T-cell (primary cell): ENCODE results near the gene REXO1. TPM values are rescaled to one million over a fixed set of nuclear protein-coding genes. Genes with fewer than 3 reads are reported as not detected.

Experiments
- ATAC-seq, 4 experiments: fragments of 200-7000 bp in 3 of 4; fragments of 150-1000 bp in 1 of 4; cut with Tn5 transposase; replicated peaks in 1 of 4; 1 replicate in 3 of 4; 2 replicates in 1 of 4; pipeline ENCODE4 v1.10.0; 2021; ENCODE audit warnings: moderate library complexity in 3 of 4, mild to moderate bottlenecking in 2 of 4, moderate number of reproducible peaks in 1 of 4
- CTCF ChIA-PET, 2 donors: fragments of 300-600 bp; sonication (Branson Sonifier 250); formaldehyde crosslinking; loops; one replicate each; lab custom pipeline; 2022; ENCODE audit warnings: antibody characterized with exemption in 2 of 2; lab: Charles Lee
- POLR2A ChIA-PET, 2 donors: fragments of 300-600 bp; sonication (Branson Sonifier 250); formaldehyde crosslinking; loops; one replicate each; lab custom pipeline; 2022; ENCODE audit warnings: antibody characterized with exemption in 2 of 2; lab: Charles Lee
- DNase-seq, 35 experiments: peaks; one replicate each; pipeline versions ENCODE4 v3.0.0 to v3.0.0-alpha.2; 2013 to 2023
- H3K27ac ChIP-seq: one replicate; pipeline ENCODE4 v1.5.1; 2013; ENCODE audit warnings: low read length
- H3K27me3 ChIP-seq, 2 experiments: replicated peaks in 1 of 2; 1 replicate in 1 of 2; 2 replicates in 1 of 2; pipeline versions ENCODE4 v1.6.1 to v1.7.0; 2013; ENCODE audit warnings: low read length in 1 of 2, mixed read lengths in 1 of 2; ENCODE audit not compliant: control insufficient read depth in 2 of 2, insufficient read depth in 2 of 2; ENCODE audit errors: extremely low read depth in 1 of 2
- H3K36me3 ChIP-seq, 2 donors: 1 replicate in 1 of 2; 2 replicates in 1 of 2; pipeline versions ENCODE4 v1.6.1 to v1.7.0; 2013; ENCODE audit warnings: low read length in 1 of 2; ENCODE audit not compliant: control insufficient read depth in 2 of 2, insufficient read depth in 1 of 2; ENCODE audit errors: extremely low read depth in 1 of 2
- H3K4me1 ChIP-seq, 2 experiments: 1 replicate in 1 of 2; 2 replicates in 1 of 2; pipeline versions ENCODE4 v1.6.1 to v1.7.0; 2013; ENCODE audit warnings: low read length in 2 of 2, mixed read lengths in 1 of 2; ENCODE audit not compliant: insufficient read depth in 2 of 2, control insufficient read depth in 1 of 2; ENCODE audit errors: extremely low read depth in 1 of 2
- H3K4me3 ChIP-seq, 2 donors: 1 replicate in 1 of 2; 2 replicates in 1 of 2; pipeline versions ENCODE4 v1.5.1 to v1.7.0; 2013; ENCODE audit warnings: mild to moderate bottlenecking in 2 of 2, low read length in 1 of 2, moderate library complexity in 1 of 2; ENCODE audit not compliant: control insufficient read depth in 1 of 2; ENCODE audit errors: extremely low read depth in 1 of 2
- H3K9me3 ChIP-seq: 2 replicates; pipeline ENCODE4 v1.7.0; 2013
- H3K27ac Mint-ChIP-seq, 2 donors: one replicate each; pipeline ENCODE4 v1.8.0; 2020 to 2021; ENCODE audit warnings: mild to moderate bottlenecking in 2 of 2, mixed read lengths in 2 of 2
- H3K27me3 Mint-ChIP-seq, 2 donors: one replicate each; pipeline ENCODE4 v1.8.0; 2021 to 2022; ENCODE audit warnings: mixed read lengths in 2 of 2
- H3K36me3 Mint-ChIP-seq: one replicate; pipeline ENCODE4 v1.8.0; 2021; ENCODE audit warnings: mixed read lengths
- H3K4me1 Mint-ChIP-seq, 3 donors: one replicate each; pipeline ENCODE4 v1.8.0; 2020 to 2022; ENCODE audit warnings: mixed read lengths in 3 of 3, mild to moderate bottlenecking in 1 of 3
- H3K4me3 Mint-ChIP-seq, 3 donors: one replicate each; pipeline ENCODE4 v1.8.0; 2020 to 2022; ENCODE audit warnings: mild to moderate bottlenecking in 3 of 3, mixed read lengths in 3 of 3, moderate library complexity in 3 of 3
- H3K9me3 Mint-ChIP-seq, 3 donors: one replicate each; pipeline ENCODE4 v1.8.0; 2020 to 2022; ENCODE audit warnings: mixed read lengths in 3 of 3
- WGBS: methylation state at CpG from one replicate; pipeline ENCODE4 v1.1.5; 2013; ENCODE audit warnings: missing lambda C conversion rate; ENCODE audit not compliant: insufficient coverage; 5-methylcytosine and 5-hydroxymethylcytosine counted together
- total RNA-seq, 35 experiments: library from RNA in 6 of 35; stranded (reverse) in 6 of 35; fragments of 120-200 nt in 1 of 35; gene quantifications; one replicate each; pipeline versions ENCODE4 v1.2.1 to v1.2.4 and lab custom pipeline; 2013 to 2026

REXO1 gene
- total RNA-seq, 5 donors from 2014 or later (not counting 1 experiment from before 2014, with no cell fraction given): 68.4 to 97.5 (median 78.7) TPM

DNA sequence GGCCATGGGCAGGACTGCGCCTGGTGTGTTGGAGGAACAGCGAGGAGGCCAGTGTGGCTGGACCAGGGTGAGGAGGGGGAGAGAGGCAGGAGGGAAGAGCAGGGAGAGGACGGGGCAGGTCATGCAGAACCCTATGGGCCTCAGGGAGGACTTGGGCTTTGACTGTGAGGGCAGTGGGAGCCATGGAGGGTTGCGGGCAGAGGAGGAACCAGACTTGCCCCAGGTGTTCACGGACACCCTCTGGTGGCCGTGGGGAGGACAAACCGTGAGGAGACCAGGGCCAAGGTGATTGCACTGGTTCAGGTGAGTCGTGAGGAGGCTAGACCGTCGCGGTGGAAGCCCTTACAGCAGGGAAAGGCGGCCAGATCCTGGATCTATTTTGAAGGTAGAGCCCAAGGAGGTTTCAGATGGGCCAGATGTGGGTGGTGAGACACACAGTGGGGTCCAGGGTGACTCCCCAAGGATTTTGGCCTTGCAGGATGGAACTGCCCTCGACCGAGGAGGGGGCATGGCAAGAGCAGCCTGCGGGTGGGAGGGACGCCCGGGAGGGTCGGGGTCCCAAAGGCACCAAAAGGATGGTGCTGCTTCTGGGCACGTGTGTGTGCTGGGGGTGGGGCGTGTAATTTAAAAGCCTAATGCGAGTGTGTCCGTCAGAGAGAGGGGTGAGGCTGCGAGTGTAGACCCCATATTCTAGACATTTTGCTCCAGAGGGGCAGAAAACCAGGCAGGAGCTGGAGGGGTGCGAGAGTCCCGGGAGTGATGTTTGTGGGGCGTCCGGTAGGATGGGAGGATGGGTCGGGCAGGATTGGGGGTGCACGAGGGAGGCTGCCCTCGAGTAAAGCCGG lies 2.7 kb upstream of the REXO1 start:
- POLR2A ChIA-PET: interaction anchor here in 1 of 2 donors (0.6 kb wide), 1 partner anchor 9 kb away, joined by 13 read pairs; no protein-coding TSS in a partner anchor
- Histone ChIP-seq H3K4me3 (peak overlapping the region in 1 of 2 donors; percentile 52), H3K9me3 (no peaks in the 10 kb centered on the region), H3K4me1 (peaks cover 44 to 81% of the 10 kb centered on the region in 2 experiments), H3K27ac (peak overlapping the region; percentile 71), H3K36me3 (peaks cover 0 to 4% of the 10 kb centered on the region in 2 donors), H3K27me3 (no peaks in the 10 kb centered on the region)
- no peaks in the 10 kb centered on the region for H3K9me3 Mint-ChIP-seq
- no peaks in the 10 kb centered on the region for H3K36me3 Mint-ChIP-seq
- peak in 1 of 35 experiments; percentile 34 for DNase-seq
- no peaks in the 10 kb centered on the region for H3K27me3 Mint-ChIP-seq
- CTCF ChIA-PET: no interaction called here
- peaks cover 51 to 68% (median 63%) of the 10 kb centered on the region in 3 donors for H3K4me1 Mint-ChIP-seq
- WGBS: 86% methylated on average over 25 of the region's 31 CpGs
- H3K27ac Mint-ChIP-seq: peak overlapping the region; percentile 82 to 86
- peak overlapping the region in 2 of 3 donors; percentile 28 to 64 for H3K4me3 Mint-ChIP-seq
- ATAC-seq: no peak

DNA sequence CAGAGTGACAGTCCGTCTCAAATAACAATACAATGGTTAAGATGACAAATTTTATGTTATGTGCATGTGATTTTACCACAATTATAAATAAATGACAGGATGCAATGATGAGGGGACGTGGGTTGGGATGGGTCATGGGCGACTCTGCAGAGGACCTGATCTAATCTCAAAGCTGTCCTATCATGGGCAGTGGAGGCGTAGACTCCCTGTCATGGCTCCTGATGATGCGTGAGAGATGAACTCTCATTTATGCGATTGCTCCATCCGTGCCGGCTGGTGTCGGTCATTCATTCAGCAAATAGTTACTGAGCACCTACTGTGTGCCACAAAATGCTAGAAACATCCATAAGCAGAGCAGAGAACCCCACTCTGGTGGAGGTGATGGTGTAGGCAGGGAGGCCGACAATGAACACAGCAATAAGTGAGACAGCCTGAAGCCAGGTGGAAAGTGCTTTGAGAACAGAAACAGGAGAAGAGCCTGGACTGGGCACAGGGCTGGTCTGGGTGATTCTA lies 1.7 kb upstream of the REXO1 start:
- no peaks in the 10 kb centered on the region for H3K36me3 Mint-ChIP-seq
- POLR2A ChIA-PET: no interaction called here

DNA sequence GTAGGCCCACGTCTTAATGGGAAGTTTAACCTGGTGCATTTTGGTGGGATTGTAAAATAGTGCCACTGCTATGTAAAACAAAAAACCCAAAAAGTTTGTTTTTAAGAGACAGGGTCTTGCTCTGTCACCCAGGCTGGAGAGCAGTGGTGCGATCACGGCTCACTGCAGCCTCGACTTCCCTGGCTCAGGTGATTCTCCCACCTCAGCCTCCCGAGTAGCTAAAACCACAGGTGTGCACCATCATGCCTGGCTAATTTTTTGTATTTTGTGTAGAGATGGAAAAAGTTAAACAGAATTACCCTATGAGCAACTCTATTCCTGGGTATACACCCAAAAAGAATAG lies 820 bp upstream of the REXO1 start:
- H3K9me3 Mint-ChIP-seq: no peaks in the 10 kb centered on the region
- WGBS: no CpG with 5 or more reads among the region's 5 CpGs
- no peaks in the 10 kb centered on the region for H3K27me3 Mint-ChIP-seq
- no peak for DNase-seq
- peak overlapping the region in 2 of 3 donors; percentile 60 to 84 for H3K4me3 Mint-ChIP-seq
- Histone ChIP-seq H3K4me3 (no peak overlapping the region), H3K4me1 (peaks cover 30 to 82% of the 10 kb centered on the region in 2 experiments), H3K9me3 (no peaks in the 10 kb centered on the region), H3K27ac (peak overlapping the region; percentile 90), H3K36me3 (peaks cover 0 to 14% of the 10 kb centered on the region in 2 donors), H3K27me3 (no peaks in the 10 kb centered on the region)
- peak overlapping the region; percentile 82 to 87 for H3K27ac Mint-ChIP-seq
- peaks cover 49 to 70% (median 65%) of the 10 kb centered on the region in 3 donors for H3K4me1 Mint-ChIP-seq
- ChIA-PET POLR2A (no interaction called here), CTCF (no interaction called here)
- H3K36me3 Mint-ChIP-seq: no peaks in the 10 kb centered on the region
- no peak for ATAC-seq

More for the DNA sequence above, 1.7 kb upstream of the REXO1 start:
- ATAC-seq (no peak), DNase-seq (no peak)
- Mint-ChIP-seq H3K4me1 (peaks cover 47 to 69% (median 64%) of the 10 kb centered on the region in 3 donors), H3K27me3 (no peaks in the 10 kb centered on the region), H3K4me3 (peak overlapping the region in 2 of 3 donors; percentile 22 to 64), H3K9me3 (no peaks in the 10 kb centered on the region), H3K27ac (peak overlapping the region; percentile 73 to 81)
- Histone ChIP-seq H3K27ac (no peak overlapping the region), H3K36me3 (peaks cover 0 to 10% of the 10 kb centered on the region in 2 donors), H3K4me1 (peaks cover 37 to 82% of the 10 kb centered on the region in 2 experiments), H3K4me3 (no peak overlapping the region), H3K27me3 (no peaks in the 10 kb centered on the region), H3K9me3 (no peaks in the 10 kb centered on the region)
- WGBS: 94% methylated on average over 6 of the region's 10 CpGs
- CTCF ChIA-PET: interaction anchor here in 1 of 2 donors (0.5 kb wide), 1 partner anchor 49 kb away, joined by 5 read pairs; no protein-coding TSS in a partner anchor

DNA sequence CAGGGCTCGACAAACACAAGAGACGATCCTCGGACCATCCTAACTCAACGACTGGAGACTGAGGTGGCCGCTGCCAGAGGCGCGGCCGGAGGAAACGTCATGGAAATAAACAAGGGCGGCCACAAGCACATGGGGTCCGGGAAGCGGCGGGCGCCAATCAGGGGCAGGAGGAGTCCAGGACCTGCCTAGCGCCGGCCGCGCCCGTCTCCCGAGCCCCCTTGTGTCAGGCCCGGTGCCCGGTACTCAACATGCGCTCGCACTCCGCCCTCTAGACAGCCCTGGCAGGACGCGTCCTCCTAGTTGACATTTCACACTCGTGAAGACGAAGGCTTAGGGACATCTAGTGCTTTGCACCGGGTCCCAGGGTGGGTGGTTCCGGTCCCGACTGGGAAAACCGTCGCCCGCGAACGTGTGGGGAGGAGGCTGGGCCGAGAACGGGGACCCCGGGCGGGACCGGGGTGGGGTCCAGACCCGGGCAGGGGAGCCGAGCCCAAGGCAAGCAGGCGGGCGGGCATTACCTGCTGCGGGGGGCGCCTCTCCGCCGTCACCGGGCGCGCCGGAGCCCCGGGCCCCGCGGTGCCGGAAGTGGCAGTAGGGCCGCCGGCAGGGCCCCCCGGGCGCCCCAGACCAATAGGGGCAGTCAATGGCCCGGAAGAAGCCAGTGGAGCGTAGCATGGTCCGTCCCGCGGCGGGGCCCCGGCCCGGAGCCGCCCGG lies 442 bp downstream of the REXO1 start:
- peak overlapping the region; percentile 2 for H3K27ac ChIP-seq
- no peaks in the 10 kb centered on the region for H3K27me3 Mint-ChIP-seq

DNA sequence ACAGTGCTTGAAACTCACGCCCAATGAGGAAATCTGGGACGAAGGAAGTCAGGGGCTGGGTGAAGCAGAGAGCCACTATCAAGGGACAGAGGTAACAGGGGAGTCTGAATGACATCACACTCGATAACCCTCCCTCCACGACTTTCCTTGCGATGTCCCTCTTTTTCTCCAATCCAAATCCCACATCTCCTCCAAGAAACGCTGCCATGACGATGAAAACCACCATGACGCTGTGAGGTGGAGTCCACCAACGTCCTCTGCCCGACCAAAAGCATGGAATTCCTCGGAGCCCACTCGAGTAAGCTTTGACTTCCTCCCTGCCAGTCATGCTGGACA lies 967 bp downstream of the REXO1 start:
- Histone ChIP-seq H3K4me1 (peaks cover 16 to 82% of the 10 kb centered on the region in 2 experiments), H3K27ac (peak overlapping the region; percentile 2), H3K4me3 (peak overlapping the region; percentile 81 to 93), H3K27me3 (no peaks in the 10 kb centered on the region), H3K36me3 (peaks cover 0 to 17% of the 10 kb centered on the region in 2 donors), H3K9me3 (no peaks in the 10 kb centered on the region)
- H3K36me3 Mint-ChIP-seq: no peaks in the 10 kb centered on the region
- H3K4me3 Mint-ChIP-seq: peak overlapping the region; percentile 84 to 90 (median 84)
- peaks cover 44 to 70% (median 68%) of the 10 kb centered on the region in 3 donors for H3K4me1 Mint-ChIP-seq
- no peaks in the 10 kb centered on the region for H3K9me3 Mint-ChIP-seq
- WGBS: 0% methylated on average over 3 of the region's 12 CpGs
- CTCF ChIA-PET: no interaction called here
- POLR2A ChIA-PET: no interaction called here
- ATAC-seq: no peak
- no peak for DNase-seq
- H3K27ac Mint-ChIP-seq: peak overlapping the region; percentile 89 to 90
- H3K27me3 Mint-ChIP-seq: no peaks in the 10 kb centered on the region

More for the DNA sequence above, 442 bp downstream of the REXO1 start:
- peak overlapping the region; percentile 84 to 90 (median 84) for H3K4me3 Mint-ChIP-seq
- H3K9me3 ChIP-seq: no peaks in the 10 kb centered on the region
- DNase-seq (peak in 3 of 35 experiments; percentile 27 to 45 (median 36)), ATAC-seq (peak; percentile 17 to 27 (median 23))
- H3K9me3 Mint-ChIP-seq: no peaks in the 10 kb centered on the region
- peak overlapping the region; percentile 81 to 93 for H3K4me3 ChIP-seq
- ChIA-PET POLR2A (no interaction called here), CTCF (no interaction called here)
- no peaks in the 10 kb centered on the region for H3K36me3 Mint-ChIP-seq
- H3K27me3 ChIP-seq: no peaks in the 10 kb centered on the region
- peaks cover 20 to 82% of the 10 kb centered on the region in 2 experiments for H3K4me1 ChIP-seq
- H3K27ac Mint-ChIP-seq: peak overlapping the region; percentile 89 to 92
- under 1% methylated on average over 72 of the region's 72 CpGs for WGBS
- peaks cover 41 to 70% (median 65%) of the 10 kb centered on the region in 3 donors for H3K4me1 Mint-ChIP-seq
- peaks cover 0 to 17% of the 10 kb centered on the region in 2 donors for H3K36me3 ChIP-seq
